Fibroblast of skin of left quadriceps (primary cell): ENCODE measurements around the gene FBP2.
"Not testable (repeated sequence)": the region's sequence is repeated elsewhere in the genome, so short reads cannot be mapped to it uniquely, and the experiment has no call there.

Experiments used
- DNase-seq, 2 experiments: peaks; one replicate each; pipeline ENCODE4 v3.0.0-alpha.2; 2013; ENCODE audit warnings: low read depth in 2 of 2

FBP2 gene

DNA sequence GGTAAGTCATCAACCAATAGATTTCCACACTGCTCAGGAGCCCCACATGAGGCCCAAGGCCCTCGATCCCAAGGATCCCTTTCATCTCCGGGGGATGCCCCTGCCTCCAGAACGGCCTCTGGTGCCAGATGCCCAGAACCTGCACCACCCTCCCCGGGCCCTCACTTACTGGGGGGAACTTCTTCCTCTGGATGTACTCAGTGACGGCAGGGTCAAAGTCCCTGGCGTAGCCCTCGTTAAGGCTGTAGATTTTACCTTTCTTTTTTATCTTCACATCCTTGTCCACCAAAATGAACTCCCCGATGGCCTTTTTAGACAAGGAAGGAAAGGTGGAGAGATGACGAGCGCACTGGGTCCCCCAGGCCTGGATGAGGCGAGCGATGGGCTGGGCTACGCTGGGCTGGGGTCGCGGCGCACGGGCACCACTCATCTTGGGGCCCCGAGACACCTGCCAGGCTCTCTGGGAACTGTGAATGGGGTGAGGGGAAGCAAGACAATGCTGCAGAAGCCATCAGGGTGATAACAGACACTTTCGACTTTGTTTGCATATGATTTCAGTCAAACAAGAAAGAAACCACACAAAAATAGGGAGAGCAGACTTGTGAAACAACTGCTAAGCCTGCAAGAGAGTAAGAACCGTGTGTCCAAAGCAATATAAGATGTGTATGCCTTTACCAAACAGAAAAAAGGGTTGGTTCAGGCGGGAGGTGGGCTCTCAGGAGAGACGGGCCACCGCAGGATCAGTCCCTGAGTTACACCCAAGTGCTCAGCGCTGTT, 13.2 kb upstream of the FBP2 start:
- DNase-seq: no peak

DNA sequence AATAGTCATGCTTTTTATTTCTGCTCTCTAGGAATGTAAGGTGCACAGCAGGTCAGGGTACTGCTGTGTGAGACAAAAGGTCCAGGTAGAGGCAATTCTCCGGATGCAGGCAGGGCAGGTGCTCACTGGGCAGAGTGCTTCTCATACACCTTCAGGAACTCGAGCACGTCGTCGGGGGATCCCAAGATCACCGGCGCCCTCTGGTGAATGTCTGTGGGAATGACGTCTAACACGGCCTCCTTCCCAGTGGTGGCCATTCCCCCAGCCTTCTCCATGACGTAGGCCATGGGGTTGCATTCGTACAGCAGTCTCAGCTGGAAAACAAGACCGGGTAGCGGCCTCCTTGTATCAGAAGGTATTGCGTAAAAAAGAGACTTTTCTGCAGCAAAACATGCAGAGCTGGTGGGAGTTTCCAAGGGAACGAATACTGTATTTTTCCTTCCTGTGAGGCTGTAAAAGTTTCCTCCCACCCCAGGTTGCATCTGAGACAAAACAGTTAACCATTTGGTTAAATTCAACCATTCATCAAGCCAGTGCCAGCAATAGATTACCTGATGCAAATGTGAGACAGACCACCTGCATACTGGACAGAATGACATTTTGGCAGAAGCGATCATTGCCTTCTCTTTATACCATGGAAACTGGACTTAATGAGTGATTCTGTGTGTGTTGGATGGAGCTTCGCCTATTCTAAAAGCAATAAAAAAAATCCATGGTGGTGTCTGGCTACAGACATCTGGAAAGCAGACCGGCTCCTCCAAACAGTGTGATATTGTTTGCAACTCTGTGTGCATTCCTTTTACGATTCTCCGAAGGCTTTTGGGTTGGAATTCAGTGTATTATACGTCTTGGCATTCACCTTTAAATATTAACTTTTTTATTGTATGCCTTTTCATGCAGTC, 9.9 kb upstream of the FBP2 start:
- DNase-seq: peak; percentile 15 to 29

DNA sequence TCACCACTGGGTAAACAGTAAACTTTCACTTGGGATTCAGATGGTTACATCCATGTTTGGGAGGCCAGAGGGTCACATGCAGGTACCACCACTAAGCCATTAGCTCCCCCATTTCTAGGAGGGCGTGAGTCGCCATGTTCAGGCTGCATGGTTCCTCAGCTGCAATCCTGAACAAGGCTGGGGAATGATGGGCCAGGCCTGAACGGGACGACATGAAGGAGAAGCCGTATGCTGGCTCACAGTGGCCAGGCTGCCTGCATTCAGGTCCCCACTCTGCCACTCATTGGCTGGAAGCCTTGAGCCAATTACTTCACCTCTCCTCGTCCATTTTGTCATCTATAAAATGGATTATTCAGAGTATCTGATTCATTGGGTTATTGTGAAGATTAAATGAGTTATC, 9.0 kb upstream of the FBP2 start:
- no peak for DNase-seq

DNA sequence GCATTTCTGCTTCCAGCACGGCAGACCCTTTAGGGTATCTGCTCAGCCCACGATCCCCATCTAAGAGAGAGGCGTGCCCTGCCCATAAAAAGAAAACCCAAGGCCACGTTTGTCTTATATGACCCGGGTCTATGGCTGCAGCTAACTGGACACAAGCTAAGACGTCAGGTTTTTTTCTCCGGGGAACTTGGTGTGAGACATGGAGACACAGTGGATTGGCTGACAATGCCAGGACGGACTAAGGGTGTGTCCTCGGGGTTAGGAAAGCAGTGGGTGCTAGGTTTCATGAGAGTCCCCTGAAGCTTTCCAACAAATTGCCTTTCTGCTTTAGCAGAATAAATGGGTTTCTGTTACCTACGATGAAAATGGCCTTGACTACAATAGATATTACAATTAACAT, 7.1 kb upstream of the FBP2 start:
- DNase-seq: no peak

DNA sequence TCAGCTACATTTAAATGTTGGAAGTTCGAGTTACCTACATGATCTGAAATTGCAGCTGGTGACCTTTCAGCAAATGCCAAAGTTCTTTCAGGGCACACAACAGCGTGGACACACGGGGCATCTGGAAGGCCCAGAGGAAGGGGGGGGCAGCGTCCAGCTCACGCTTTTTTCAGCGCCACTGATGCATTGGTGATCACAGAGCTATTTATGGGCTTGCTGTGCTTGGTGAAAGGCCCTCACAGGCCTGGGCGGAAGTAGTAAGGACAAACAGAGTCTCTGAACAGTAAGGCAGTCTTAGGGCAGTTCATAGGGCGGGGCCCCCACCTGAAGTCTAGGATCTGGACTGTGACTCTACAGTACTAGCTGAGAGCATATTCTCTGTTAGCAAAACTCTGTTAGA, 6.6 kb upstream of the FBP2 start:
- DNase-seq: no peak

DNA sequence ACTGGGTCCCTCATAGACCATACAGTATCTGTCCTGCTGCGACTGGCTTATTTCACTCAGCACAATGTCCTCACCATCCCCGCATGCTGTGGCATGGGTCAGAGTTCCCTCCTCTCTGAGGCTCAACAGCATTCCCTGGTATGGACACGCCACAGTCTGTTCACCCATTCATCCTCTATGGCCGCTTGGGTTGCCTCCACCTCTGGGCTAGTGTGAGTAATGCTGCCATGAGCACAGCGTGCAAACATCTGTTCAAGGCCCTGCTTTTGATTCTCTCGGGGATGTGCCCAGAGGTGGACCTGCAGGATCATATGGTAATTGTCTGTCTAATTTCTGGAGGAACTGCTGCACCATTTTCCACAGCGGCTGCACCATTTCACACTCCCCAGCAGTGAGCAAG, 5.5 kb upstream of the FBP2 start:
- DNase-seq: no peak

DNA sequence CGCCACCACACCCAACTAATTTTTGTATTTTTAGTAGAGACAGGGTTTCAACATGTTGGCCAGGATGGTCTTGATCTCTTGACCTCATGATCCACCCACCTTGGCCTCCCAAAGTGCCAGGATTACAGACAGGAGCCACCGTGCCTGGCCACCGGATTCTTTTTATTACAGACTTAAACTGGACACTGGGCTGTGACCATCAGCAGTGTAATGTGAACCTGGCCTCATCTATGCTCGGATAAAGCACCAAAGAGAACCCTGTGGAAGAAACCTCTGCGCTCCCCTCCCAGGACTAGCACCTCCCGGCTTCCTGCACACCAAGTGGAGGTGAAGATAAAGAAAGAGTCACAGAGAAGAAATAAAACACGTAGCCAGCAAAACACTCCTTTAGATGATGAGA, 941 bp downstream of the FBP2 start:
- DNase-seq: not testable (repeated sequence)

DNA sequence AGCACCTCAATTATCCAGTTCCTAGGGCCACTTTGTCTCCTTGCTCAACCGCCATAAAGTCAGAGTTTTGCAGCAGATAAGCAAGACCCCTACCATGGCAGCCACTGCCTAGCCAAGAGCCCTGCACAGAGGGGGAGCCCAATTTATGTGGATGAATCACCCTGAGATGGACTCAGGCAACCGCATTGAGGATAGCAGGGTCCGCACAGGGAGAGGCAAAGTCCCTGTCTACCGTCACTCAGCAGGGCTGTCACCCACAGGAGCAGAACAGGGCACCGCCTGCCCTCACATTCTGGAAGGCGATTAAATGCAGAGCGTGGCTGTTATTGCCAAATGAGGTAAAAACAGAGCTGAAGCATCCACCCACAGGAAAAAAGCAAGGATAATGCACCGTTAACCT, 1.7 kb downstream of the FBP2 start:
- no peak for DNase-seq

DNA sequence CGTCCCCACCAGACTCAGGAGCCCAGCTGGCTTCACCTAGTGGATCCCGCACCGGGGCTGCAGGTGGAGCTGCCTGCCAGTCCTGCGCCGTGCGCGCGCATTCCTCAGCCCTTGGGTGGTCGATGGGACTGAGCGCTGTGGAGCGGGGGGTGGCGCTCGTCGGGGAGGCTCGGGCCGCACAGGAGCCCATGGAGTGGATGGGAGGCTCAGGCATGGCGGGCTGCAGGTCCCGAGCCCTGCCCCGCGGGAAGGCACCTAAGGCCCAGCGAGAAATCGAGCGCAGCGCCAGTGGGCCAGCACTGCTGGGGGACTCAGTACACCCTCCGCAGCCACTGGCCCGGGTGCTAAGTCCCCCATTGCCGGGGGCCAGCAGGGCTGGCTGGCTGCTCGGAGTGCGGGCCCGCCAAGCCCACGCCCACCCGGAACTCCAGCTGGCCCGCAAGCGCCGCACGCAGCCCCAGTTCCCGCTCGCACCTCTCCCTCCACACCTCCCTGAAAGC, 2.5 kb downstream of the FBP2 start:
- not testable (repeated sequence) for DNase-seq

DNA sequence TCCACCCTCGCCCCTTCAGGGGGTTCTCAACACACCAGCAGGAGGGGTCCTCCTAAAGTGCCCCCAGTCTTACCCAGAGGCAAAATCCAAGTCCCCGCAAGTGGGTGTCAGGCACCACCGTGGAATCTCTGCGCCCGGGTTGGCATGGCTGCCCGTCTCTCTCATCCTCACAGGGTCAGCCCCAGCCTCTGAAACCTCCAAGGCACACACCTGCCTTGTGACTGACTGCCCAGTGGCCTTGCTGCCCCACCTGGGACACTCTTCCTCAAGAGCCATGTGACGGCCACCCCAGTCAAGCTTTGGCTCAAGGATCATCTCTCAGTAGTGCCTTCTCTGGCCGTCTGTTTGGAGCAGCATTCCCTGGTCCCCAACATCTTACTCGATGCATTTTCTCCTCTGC, 4.9 kb downstream of the FBP2 start:
- no peak for DNase-seq

DNA sequence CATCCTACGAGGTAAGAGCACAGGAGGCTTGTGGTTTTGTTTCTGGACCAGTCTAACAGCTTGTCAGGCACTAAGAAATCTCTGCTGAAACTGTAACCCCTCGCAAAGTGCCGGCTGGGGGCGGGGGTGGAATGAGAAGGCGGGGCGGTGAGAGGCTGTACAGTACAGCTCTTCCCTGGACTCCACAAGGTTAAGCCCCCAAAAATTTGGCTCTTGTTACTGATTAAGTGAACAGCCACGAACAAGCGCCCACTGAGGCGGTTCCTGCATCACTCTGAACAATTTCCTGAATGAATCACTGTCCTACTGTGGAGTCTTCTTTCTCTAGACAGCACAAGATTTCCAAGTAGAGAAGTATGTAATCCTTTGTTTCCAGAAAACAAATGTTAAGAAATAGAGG, 6.8 kb downstream of the FBP2 start:
- DNase-seq: peak; percentile 3 to 9

DNA sequence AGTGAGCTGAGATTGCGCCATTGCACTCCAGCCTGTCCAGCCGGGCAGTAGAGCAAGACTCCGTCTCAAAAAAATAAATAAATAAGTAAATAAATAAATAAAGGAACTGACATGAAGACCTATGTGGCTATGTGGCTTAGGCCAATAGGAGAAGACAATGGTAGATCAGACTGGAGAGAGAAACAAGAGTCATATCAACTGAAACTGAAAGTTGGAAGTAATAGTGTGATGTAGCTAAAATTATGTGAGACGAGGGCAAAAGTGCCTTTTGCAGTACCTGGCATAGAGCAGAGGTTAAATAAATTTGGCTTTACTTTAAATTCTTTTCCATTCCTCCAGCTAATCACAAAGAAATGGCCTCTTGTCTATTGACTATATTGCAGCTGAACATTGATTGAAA, 7.3 kb downstream of the FBP2 start:
- no peak for DNase-seq

DNA sequence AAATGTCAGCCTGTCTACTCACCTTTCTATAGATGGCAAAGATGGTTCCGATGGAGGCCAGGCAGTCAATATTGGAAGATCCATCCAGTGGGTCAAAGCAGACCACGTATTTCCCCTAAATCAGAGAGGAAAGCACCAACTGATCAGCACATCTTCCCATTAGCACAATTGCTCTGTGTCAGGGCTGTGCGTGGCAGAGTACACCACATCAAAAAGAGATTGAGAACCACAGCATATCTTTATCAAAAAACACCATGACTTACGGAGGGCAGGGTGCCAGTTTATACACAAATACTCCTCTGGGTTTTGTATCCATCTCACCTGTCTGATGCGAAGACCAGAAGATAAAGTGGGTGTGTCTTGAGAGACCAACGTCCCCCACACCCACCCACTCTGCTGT, 9.1 kb downstream of the FBP2 start:
- no peak for DNase-seq

DNA sequence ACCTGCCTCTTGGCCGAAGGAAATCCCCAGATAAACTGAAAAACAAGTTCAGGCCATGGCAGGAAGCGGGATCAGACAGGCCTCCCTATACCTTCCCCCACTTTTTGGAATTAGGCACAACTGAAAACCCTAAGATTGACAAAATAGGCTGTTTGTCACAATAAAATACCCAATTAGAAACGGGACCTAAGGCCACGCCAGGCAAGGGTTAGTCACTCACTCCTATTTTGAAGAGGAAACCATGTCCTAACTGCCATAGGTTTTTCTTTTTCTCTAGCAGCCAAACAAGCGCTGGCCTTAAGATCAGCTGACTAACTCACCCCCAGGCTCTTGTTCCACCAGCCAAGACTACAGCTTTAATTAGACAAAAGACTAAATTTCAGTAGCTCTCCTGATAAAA, 11.9 kb downstream of the FBP2 start:
- DNase-seq: no peak

DNA sequence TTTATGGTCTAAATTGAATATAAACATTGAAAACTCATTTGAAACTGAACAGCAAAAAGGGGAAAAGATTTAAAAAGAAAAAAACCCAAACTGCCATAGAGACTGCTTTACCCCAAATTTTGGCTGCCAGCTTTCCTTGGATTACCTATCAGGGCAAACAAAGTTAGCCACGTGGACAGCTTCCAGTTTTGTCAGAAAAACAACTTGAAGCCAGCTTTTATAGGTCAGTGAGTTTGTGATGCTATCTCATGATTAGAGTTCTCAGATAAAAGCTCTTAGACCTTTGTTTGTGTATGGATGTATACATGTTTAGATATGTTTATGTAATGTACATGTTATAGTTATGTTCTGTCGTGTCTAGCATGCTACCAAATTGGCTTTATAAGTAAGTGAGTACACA, 16.1 kb downstream of the FBP2 start:
- no peak for DNase-seq

DNA sequence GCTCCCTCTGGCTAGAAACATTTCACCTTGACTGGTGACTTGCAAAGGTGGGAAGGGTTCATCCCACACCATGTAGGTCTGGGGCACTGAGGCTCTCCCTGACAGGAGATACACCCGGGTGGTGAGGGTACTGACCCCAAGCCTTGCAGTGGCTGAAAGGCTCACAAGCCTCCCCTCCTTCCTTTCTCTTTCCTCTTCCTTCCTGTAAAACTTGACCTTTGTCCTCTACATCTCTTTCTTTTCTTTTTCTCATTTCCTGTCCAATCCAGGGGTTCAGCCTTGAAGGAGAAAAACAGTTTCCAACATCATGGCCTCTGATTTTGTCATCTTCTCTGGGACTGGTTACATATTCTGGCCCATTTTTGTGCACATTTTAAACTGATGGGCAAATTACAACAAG, 16.6 kb downstream of the FBP2 start:
- DNase-seq: no peak

DNA sequence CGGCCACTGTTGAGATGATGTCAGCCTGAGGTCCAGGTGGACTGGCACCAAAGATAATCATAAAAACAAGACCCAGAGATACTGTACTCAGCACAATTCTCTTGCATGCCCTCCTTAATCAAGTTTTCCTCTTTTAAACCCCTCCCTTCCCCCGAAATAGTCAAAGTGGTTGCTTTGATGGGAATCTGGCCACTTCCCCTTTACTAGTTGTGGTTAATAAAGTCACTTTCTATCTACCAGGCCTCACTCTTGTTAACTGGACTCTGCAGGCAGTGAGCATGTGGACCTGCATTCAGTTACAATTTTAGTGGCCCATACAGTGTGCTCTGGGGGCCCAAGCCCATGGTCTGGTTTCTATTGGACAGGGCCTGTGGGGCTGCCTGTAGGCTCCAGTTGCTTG, 17.5 kb downstream of the FBP2 start:
- DNase-seq: no peak

DNA sequence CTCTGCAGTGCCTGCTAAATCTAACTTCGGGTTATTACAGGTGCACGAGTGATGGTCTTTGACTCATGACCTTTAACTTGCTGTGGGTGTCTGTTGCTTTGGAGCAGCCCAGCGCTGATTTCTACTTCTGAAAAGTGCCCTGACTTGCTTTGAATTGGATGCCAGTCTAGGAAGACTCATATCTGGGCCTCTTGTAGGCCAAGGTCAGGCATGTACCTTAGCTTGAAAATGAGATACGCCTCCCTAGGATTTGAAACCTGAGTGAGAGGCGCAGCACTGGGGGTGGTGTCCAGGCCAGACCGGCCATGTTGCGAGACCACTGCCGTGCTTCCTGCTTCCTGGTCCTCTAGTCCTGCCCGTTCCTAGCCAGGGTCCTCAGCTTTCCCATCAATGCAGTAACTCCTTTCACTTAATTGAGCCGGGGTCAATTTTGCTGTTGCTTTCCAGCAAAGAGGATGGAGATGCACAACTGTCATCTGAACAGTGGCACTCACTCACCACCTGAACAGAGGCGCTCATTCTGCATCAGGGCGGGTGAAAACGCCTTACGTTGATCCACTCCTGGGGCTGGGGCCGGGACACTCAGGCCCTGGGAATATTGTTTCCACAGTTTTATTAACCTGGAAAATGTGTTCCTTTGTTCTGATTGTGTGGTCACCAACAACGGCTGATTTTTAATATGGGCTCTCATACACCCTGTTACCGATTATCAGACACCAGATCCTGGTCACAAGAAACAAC, 24.5 kb downstream of the FBP2 start:
- DNase-seq: no peak

DNA sequence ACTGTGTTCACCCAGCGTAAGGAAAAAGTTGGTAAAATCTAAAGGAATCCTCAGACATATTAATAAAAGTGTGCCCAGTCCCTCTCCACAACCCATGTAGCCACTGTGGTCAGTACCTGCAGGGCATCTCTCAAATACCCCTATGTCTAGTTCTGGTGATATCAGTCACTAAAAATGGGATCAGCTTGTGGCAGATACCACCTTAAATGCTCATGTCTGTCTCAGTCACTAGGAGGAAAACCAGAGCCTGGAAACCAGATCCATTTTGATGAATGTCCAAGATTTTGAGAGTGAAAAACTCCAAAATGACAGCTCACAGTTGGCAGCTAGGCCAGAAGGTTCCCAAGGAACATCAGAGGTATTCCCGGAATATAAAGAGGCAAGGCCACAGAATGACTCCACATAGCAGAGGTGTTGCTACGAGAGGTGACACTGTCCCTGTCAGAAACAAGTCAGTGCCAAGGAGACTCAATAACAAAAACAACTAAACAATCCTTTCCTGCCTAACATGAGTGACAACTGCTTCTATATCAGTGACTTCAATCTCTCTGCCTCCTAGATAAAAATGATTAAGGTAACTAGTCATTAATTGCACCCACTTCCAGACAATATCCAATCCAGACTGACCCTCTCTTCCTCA, 25.3 kb downstream of the FBP2 start:
- no peak for DNase-seq

DNA sequence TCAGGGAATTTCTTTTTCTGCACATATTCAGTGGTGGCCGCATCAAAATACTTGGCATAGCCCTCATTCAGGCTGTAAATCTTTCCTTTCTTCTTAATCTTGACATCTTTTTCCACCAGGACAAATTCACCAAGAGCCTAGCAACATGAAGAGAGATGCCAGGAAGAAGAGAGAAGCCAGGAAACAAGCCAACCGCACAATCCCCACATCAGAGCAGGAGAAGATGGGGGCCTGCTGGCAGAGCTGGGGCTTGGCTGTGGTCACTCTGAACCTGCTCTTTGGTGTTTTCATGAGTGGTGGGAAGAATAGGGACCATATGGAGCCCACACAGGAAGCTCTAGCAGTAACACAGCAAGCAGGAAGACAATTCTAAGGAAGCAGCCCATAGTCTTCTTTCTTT, 26.4 kb downstream of the FBP2 start:
- no peak for DNase-seq

DNA sequence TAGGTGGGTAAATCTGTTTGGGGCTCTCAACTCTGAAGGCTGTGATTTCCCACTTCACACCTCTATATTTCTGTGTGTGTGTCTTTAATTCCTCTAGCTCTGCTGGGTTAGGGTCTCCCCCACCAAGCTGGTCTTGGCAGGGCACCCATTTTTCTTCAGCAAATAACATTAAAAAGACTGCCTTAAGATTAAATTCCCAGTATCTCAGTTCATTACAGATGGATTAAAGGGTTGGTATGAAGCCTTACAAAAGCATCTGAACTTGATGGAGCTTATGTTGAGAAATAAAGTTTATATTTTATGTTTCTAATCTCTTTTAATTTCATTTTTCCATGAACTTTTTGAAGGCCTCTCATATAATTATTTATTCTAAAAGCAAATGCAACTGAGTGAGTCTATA, 27.1 kb downstream of the FBP2 start:
- DNase-seq: no peak

DNA sequence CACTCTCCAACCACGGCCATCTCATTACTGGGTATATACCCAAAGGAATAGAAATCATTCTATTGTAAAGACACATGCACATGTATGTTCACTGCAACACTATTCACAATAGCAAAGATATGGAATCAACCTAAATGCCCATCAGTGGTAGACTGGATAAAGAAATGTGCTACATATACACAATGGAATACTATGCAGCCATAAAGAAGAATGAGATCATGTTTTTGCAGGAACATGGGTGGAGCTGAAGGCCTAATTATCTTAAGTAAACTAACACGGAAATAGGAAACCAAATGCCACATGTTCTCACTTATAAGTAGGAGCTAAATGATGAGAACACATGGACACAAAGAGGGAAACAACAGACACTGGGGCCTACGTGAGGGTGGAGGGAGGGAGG, 29.3 kb downstream of the FBP2 start:
- DNase-seq: not testable (repeated sequence)
